CD4-positive, alpha-beta T cell treated with Interleukin-15 for 1 hour (primary cell): ENCODE measurements around the gene OR6Q1.

Experiments
- DNase-seq: peaks from one replicate; pipeline ENCODE4 v3.0.0-alpha.2; 2020

The OR6Q1 gene

DNA sequence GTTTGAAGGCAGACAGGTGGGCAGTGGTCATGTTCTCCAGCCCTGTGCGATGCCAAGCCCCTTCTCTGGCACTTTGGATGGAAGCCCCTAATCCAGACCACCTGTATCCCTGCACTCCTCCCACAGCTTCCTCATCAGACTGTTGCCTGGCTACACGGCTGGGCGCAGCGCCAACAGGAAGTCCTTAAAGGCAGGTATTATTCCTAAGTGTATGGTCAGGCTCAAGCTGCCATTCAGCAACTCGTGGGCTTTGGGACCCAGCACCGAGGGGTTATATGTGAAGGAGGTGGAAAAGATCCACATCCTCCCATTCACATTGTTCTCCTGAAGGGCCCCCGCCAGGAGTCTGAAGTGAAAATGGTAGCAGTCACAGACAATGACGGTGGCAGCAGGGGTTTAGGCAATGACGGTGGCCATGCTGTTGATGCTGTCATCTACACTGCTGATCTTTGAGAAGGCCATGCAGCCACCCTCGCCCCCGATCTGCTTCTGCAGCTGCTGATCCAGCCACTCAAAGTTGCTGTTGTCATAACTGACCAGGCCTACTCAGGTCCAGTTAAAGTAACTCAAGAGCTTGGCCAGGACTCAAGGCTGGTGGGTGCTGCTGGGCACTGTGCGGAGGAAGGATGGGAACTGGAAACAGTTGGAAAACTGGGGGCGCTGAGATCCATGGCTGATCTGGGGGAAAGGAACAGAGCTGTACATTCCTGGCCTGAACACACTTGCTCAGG is 27.7 kb downstream of the OR6Q1 start:
- DNase-seq: no peak

DNA sequence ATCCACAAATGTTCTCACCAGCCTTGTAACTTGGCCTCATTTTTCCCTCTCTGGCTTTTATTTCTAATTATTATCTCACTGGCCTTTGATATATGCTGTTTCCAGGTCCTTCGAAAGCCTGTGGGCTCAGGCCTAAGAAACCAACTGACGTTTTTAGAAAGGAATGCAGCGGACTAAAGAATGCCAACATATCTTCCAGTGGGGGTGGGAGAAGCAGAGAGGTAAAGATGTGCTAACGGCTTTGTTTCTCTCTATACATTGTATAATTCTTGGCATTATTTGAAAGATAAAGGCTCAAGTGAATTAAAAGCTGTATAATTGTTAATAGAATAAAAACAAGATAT is 28.2 kb downstream of the OR6Q1 start:
- no peak for DNase-seq

DNA sequence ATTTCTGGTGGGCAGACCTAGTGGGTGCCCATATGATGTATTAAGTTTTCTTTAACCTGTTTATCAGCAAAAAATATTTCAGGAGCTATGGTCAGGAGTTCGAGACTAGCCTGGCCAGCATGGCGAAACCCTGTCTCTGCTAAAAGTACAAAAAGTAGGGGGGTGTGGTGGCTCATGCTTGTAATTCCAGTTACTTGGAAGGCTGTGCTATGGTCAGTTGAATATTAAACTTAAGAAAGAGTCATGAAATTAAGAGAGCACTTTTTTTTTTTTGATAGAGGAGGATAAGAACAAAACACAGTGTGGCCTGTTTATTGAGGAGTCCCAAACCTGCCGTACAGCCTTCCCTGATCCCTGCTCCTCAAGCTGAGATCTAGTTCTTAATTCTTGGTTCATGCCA is 29.8 kb downstream of the OR6Q1 start:
- no peak for DNase-seq

DNA sequence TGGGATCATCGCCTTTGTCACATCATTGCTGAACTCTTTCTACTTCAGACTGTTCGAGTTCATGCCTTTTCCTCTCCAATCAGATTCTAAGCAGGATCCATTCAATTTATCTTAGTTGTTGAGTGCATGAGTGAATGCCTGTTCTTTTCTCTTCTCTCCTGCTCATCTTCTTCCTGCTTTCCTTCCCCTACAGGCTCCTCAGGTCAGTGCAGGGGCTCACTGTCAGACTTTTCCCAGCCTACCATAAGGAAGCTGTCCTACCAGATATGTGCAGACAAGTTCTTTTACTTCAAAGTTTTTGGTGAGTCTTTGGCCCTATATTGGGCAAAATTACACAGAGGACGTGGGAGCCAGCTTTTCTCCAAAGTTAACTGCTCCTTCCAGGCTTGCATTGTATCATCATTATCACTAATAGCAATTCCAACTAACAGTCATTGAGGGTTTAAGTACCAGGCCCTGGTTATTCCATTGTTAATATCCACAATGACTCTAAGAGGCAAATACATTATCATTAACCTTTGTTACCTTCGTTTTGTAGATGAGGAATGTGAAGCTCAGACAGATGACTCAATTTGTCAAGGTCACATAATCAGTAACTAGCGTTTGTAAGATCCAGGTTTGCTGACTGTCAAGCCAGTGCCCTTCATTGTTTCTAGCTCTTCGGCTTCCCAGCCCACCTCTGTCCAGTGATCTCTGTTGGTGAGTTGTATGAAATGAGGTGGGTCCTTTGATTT is 30.4 kb downstream of the OR6Q1 start:
- DNase-seq: no peak

DNA sequence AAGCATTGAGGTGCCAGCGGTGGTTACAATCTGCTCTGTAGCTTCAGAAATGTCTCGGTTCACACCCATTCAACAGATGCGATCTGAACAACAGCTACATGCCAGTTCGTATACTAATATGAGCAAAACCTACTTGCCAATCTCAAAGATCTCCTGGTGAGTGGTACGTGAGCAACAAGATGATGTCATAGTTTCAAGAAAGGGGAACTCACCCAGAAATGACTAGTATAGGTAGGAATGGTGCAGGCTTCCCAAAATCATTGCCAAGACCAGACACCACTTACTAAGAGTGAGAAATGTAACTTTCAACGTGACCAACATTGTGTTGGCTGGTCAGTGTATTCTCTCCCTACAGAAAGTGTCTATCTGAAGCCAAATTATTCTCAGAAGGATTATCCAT is 31.1 kb downstream of the OR6Q1 start:
- DNase-seq: no peak

DNA sequence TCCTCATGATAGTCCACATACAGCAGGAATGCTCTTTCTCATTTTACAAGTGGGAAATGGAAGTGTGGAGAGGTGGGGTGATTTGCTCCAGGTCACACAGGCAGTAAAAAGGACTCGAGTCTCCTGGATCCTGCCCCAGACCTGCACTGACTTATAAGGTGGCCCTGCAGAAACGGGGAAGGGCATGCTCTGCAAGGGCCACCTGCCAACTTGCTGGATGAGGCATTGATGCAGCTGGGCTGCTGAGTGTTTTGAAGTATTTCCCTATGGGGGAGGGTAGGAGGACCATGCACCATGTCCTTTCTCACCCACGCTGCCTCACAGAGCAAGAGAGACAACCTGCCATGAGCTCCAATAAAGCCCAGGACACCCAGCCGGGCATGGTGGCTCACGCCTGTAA is 36.9 kb downstream of the OR6Q1 start:
- DNase-seq: no peak

DNA sequence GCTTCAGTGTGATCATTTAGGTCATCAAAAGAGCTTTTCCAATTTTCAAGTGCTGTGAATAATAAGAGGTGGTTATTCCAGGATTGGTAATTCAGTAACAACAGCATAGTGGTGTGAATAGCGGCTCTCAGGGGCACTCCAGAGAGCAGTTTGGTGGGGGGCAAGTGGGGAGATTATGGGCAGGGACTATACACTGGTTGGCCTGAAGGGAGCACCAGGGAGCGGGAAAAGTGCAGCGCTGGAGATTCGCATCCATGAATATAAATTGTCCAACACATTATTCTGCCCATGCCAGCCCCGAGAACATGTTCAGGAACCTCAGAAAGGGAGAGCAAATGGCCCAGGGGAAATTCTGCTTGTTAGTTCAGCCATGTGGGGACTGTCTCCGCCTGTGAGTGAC is 37.9 kb downstream of the OR6Q1 start:
- DNase-seq: no peak

DNA sequence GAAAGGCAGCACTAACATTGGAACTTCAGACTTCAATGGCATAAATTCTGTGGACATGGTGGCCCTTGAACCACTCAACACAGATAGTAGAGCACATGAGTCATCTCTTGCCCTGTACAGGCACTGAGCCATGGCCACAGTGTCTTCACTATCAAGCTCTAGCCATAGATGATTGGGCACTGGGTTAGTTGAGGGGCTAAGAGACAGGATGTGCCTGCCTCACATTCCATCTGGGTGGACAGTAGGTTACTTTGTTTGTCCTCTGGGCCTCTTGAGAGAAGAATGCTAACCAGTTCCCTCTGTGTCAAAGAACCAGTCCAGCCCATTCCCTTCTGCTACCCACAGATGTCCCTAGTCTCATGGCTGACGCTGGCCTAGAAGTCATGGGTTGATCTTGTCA is 39.8 kb downstream of the OR6Q1 start:
- DNase-seq: no peak

DNA sequence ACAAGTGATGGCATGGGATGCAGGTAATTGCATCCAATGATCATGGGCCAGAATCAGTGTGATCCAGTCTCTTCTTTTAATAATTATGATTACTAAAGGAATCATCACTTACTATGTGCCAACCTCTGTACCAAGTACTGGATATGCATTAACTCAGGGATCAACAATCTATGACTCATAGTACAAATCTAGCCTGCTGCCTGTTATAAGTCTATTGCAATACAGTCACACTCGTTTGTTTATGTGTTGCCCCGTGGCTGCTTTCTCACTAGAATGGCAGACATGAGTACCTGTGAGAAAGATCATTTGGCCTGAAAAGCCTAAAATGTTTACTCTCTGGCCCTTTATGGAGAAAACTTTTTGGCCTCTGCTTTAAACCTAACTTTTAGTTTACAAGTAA is 45.0 kb downstream of the OR6Q1 start:
- DNase-seq: no peak
